ENCODE measurements around the gene CLCN2. TPM values are rescaled to one million over a fixed set of nuclear protein-coding genes. Genes with fewer than 3 reads are reported as not detected.

The CLCN2 gene
- total RNA-seq, 1 experiment from 2014 or later = 23.0 TPM

GRCh38 chr3:184405075-184406030 is 43.9 kb upstream of the CLCN2 start:
- intact Hi-C loops (cut with micrococcal nuclease; ENCODE audit: unreplicated experiment) = no loop called here

GRCh38 chr3:184399410-184399809 is 38.0 kb upstream of the CLCN2 start:
- no TSS peak for BruUV-seq (replicated peaks)
- CTCF ChIA-PET = interaction anchor here (1.2 kb wide), 1 partner anchor 114 kb away, joined by 3 read pairs; no protein-coding TSS in a partner anchor

More at GRCh38 chr3:184405075-184406030, 43.9 kb upstream of the CLCN2 start:
- no TSS peak for BruUV-seq (replicated peaks)
- TF ChIP-seq CTCF (IDR thresholded peaks at IDR 0.05; ENCODE audit: insufficient read depth in 1 of 2, low read depth in 1 of 2, low read length in 1 of 2, severe bottlenecking in 1 of 2, unreplicated experiment in 1 of 2) = no peak
- ChIA-PET CTCF (interaction anchor here (0.5 to 1.8 kb wide), 2 partner anchors 34 to 306 kb away, joined by 3 to 5 read pairs; no protein-coding TSS in a partner anchor), POLR2A (no interaction called here)
- Histone ChIP-seq H3K9me3 (no peaks in the 10 kb centered on the region), H3K36me3 (ENCODE audit: control insufficient read depth, insufficient read depth, low read length) (no peaks in the 10 kb centered on the region), H3K27me3 (replicated peaks; ENCODE audit: control insufficient read depth, insufficient read depth, low read length) (no peaks in the 10 kb centered on the region), H3K4me1 (no peaks in the 10 kb centered on the region), H3K4me3 (ENCODE audit: low read depth, low read length) (no peak overlapping the region)
- Mint-ChIP-seq H3K27ac (ENCODE audit: unreplicated experiment) (no peak overlapping the region), H3K4me1 (ENCODE audit: low read depth, unreplicated experiment) (no peaks in the 10 kb centered on the region), H3K9me3 (ENCODE audit: unreplicated experiment) (no peaks in the 10 kb centered on the region), H3K36me3 (ENCODE audit: insufficient read depth, unreplicated experiment) (no peaks in the 10 kb centered on the region), H3K4me3 (ENCODE audit: unreplicated experiment) (no peak overlapping the region), H3K27me3 (ENCODE audit: insufficient read depth, unreplicated experiment) (peaks cover 4% of the 10 kb centered on the region)
- no peak for DNase-seq

GRCh38 chr3:184395320-184395660 is 33.9 kb upstream of the CLCN2 start:
- no peak for DNase-seq
- no peak for TF ChIP-seq CTCF (IDR thresholded peaks at IDR 0.05; ENCODE audit: insufficient read depth in 1 of 2, low read depth in 1 of 2, low read length in 1 of 2, severe bottlenecking in 1 of 2, unreplicated experiment in 1 of 2)
- intact Hi-C loops (cut with micrococcal nuclease; ENCODE audit: unreplicated experiment) = no loop called here
- ChIA-PET POLR2A (no interaction called here), CTCF (interaction anchor here (1.2 kb wide), 1 partner anchor 23 kb away, joined by 3 read pairs; no protein-coding TSS in a partner anchor)
- Mint-ChIP-seq H3K4me1 (ENCODE audit: low read depth, unreplicated experiment) (peaks cover 5% of the 10 kb centered on the region), H3K4me3 (ENCODE audit: unreplicated experiment) (no peak overlapping the region), H3K36me3 (ENCODE audit: insufficient read depth, unreplicated experiment) (no peaks in the 10 kb centered on the region), H3K27ac (ENCODE audit: unreplicated experiment) (no peak overlapping the region), H3K9me3 (ENCODE audit: unreplicated experiment) (no peaks in the 10 kb centered on the region), H3K27me3 (ENCODE audit: insufficient read depth, unreplicated experiment) (peaks cover 4% of the 10 kb centered on the region)
- H3K27me3 ChIP-seq (replicated peaks; ENCODE audit: control insufficient read depth, insufficient read depth, low read length) = no peaks in the 10 kb centered on the region
- H3K4me1 ChIP-seq = no peaks in the 10 kb centered on the region
- no peak overlapping the region for H3K4me3 ChIP-seq (ENCODE audit: low read depth, low read length)
- H3K36me3 ChIP-seq (ENCODE audit: control insufficient read depth, insufficient read depth, low read length) = no peaks in the 10 kb centered on the region
- no TSS peak for BruUV-seq (replicated peaks)
- no peaks in the 10 kb centered on the region for H3K9me3 ChIP-seq

More at GRCh38 chr3:184399410-184399809, 38.0 kb upstream of the CLCN2 start:
- Mint-ChIP-seq H3K36me3 (ENCODE audit: insufficient read depth, unreplicated experiment) (no peaks in the 10 kb centered on the region), H3K27me3 (ENCODE audit: insufficient read depth, unreplicated experiment) (peaks cover 9% of the 10 kb centered on the region), H3K27ac (ENCODE audit: unreplicated experiment) (no peak overlapping the region), H3K9me3 (ENCODE audit: unreplicated experiment) (no peaks in the 10 kb centered on the region), H3K4me3 (ENCODE audit: unreplicated experiment) (no peak overlapping the region), H3K4me1 (ENCODE audit: low read depth, unreplicated experiment) (peaks cover 5% of the 10 kb centered on the region)
- POLR2A ChIA-PET = no interaction called here
- intact Hi-C loops (cut with micrococcal nuclease; ENCODE audit: unreplicated experiment) = no loop called here
- Histone ChIP-seq H3K27me3 (replicated peaks; ENCODE audit: control insufficient read depth, insufficient read depth, low read length) (no peaks in the 10 kb centered on the region), H3K9me3 (no peaks in the 10 kb centered on the region), H3K36me3 (ENCODE audit: control insufficient read depth, insufficient read depth, low read length) (no peaks in the 10 kb centered on the region), H3K4me3 (ENCODE audit: low read depth, low read length) (no peak overlapping the region), H3K4me1 (no peaks in the 10 kb centered on the region)
- DNase-seq = no peak
- no peak for TF ChIP-seq CTCF (IDR thresholded peaks at IDR 0.05; ENCODE audit: insufficient read depth in 1 of 2, low read depth in 1 of 2, low read length in 1 of 2, severe bottlenecking in 1 of 2, unreplicated experiment in 1 of 2)

All from Caco-2 (cell line).